ENCODE measurements around the gene S100A6.
A peak's percentile ranks its signal among the peaks of the same experiment; 100 is the strongest.

The S100A6 gene

DNA sequence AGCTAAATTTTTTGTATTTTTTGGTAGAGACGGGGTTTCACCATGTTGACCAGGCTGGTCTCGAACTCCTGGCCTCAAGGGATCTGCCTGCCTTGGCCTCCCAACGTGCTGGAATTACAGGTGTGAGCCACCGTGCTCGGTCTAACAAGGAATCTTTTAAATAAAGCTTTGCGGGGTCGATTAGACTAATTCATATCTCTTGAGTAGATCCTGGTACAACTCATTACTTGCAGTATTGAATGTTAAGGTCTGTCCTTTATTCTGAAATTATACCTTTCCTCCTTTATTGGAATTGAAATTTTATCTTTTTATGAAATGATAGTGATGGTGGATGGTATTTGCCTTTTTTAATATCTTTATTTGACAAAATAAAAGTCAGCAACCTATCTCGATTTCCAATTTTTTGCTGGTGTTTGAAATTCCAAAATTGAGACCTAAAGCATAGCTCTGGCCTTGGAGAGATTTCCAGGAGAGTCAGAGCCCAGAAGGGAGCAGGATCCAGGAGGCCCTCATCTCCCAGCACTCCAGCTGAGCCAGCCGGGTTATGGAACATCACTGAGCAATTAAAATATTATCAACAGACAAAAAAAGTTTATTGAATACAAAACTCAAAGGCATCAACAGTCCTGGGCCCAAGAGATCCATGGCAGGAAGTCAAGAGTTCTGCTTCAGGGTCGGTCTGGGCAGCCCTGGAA, 25.1 kb upstream of the S100A6 start:
- Histone ChIP-seq H3K36me3 (ENCODE audit: control insufficient read depth, insufficient read depth, low read length) (no peaks in the 10 kb centered on the region), H3K4me3 (ENCODE audit: low read length) (no peak overlapping the region), H3K9ac (ENCODE audit: low read length) (no peak overlapping the region), H3K27me3 (ENCODE audit: control insufficient read depth, insufficient read depth, low read length) (no peaks in the 10 kb centered on the region), H3K27ac (ENCODE audit: low read depth, low read length) (no peak overlapping the region), H3K4me1 (ENCODE audit: control insufficient read depth, insufficient read depth, low read length) (peaks cover 7% of the 10 kb centered on the region)

DNA sequence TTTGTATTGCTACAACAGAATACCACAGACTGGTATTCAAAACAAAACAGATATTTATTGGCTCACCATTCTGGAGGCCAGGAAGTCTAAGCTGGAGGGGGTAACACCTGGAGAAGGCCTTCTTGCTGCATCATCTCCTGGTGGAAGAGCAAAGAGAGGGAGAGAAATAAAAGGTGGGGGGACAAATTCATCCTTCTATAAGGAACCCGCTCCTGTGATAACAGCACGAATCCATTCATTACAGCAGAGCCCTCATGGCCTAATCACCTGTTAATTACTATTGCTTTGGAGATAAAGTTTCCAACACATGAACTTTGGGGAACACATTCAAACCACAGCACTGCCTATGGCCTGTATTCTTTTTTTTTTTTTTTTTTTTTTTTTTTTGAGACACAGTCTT, 24.4 kb upstream of the S100A6 start:
- Histone ChIP-seq H3K27me3 (ENCODE audit: control insufficient read depth, insufficient read depth, low read length) (no peaks in the 10 kb centered on the region), H3K4me1 (ENCODE audit: control insufficient read depth, insufficient read depth, low read length) (peaks cover under 1% of the 10 kb centered on the region), H3K27ac (ENCODE audit: low read depth, low read length) (no peak overlapping the region), H3K36me3 (ENCODE audit: control insufficient read depth, insufficient read depth, low read length) (no peaks in the 10 kb centered on the region), H3K4me3 (ENCODE audit: low read length) (no peak overlapping the region), H3K9ac (ENCODE audit: low read length) (no peak overlapping the region)

DNA sequence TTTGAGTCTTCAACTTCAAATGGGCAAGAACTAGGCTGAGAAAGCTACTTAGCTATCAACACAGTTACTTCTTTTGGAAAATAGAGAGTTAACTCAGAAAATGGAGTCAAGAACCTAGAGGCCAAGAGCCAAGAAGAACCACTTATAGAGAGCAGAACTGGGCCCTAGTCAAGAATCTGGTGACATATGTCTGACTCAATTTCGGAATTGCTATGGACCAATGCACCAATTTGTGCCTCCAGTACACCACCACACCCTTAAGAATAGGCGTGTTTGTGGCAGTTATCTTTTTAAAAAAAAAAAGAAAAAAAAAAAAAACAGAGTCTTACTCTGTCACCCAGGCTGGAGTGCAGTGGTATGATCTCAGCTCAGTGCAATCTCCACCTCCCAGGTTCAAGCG, 22.1 kb upstream of the S100A6 start:
- Histone ChIP-seq H3K4me1 (ENCODE audit: control insufficient read depth, insufficient read depth, low read length) (peaks cover 3% of the 10 kb centered on the region), H3K4me3 (ENCODE audit: low read length) (no peak overlapping the region), H3K36me3 (ENCODE audit: control insufficient read depth, insufficient read depth, low read length) (no peaks in the 10 kb centered on the region), H3K9ac (ENCODE audit: low read length) (no peak overlapping the region), H3K27ac (ENCODE audit: low read depth, low read length) (no peak overlapping the region), H3K27me3 (ENCODE audit: control insufficient read depth, insufficient read depth, low read length) (no peaks in the 10 kb centered on the region)

DNA sequence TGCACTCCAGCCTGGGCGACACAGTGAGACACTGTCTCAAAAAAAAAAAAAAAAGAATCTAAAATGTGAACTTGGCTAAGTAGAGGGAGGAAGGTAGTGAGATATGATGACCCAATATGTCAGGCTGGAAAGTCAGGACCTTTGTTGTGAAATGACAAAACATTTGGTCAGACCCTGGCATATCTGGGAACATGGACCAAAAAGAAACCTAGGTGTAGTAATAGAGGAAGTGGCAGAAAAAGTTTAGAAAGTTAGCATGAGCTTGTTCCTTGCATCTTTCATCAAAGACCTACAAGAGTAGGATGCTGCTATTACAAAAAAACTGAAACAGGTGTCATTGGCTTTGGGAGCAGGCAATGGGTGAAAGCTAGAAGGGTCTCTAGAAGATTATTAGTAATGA, 20.6 kb upstream of the S100A6 start:
- Histone ChIP-seq H3K4me3 (ENCODE audit: low read length) (no peak overlapping the region), H3K27me3 (ENCODE audit: control insufficient read depth, insufficient read depth, low read length) (no peaks in the 10 kb centered on the region), H3K36me3 (ENCODE audit: control insufficient read depth, insufficient read depth, low read length) (no peaks in the 10 kb centered on the region), H3K27ac (ENCODE audit: low read depth, low read length) (no peak overlapping the region), H3K4me1 (ENCODE audit: control insufficient read depth, insufficient read depth, low read length) (peaks cover 3% of the 10 kb centered on the region), H3K9ac (ENCODE audit: low read length) (no peak overlapping the region)

DNA sequence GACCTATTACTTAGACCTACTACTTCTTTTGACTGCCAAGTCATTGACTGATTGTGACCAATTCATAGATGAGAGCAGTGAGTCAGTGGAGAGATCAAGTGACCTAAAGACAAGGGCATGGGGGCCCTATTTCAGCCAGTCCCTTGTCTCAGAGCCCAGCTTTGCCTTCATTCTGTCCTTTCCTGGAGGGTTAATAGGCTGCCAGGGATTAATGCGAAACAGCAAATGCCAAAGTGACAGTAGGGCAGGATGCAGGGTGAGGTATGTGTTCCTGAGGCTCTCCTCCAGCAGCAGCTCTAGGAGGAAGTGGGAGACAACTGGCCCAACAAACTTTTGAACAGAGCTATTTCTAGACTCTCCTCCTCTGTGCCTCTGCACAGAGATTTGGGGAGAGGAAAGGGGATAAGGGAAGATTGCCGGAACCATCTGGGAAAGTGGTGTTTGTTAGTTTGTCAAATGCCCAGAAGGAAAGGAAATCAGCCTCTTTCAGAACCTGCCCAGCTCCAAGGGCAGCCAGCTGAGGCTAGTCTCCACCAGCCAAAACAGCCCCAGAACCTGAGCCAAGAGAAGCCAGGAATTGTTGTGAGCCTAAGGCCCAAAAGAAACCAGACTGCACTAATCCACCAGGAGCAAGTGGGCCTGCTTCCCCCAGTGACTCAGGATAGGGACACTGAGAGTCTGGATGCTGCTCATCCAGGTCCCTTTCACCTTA, 18.2 kb upstream of the S100A6 start:
- H3K27me3 ChIP-seq (ENCODE audit: control insufficient read depth, insufficient read depth, low read length) = no peaks in the 10 kb centered on the region
- peaks cover 9% of the 10 kb centered on the region for H3K4me1 ChIP-seq (ENCODE audit: control insufficient read depth, insufficient read depth, low read length)
- H3K9ac ChIP-seq (ENCODE audit: low read length) = no peak overlapping the region
- H3K4me3 ChIP-seq (ENCODE audit: low read length) = no peak overlapping the region
- peak overlapping the region; percentile 1 for H3K27ac ChIP-seq (ENCODE audit: low read depth, low read length)
- H3K36me3 ChIP-seq (ENCODE audit: control insufficient read depth, insufficient read depth, low read length) = no peaks in the 10 kb centered on the region

DNA sequence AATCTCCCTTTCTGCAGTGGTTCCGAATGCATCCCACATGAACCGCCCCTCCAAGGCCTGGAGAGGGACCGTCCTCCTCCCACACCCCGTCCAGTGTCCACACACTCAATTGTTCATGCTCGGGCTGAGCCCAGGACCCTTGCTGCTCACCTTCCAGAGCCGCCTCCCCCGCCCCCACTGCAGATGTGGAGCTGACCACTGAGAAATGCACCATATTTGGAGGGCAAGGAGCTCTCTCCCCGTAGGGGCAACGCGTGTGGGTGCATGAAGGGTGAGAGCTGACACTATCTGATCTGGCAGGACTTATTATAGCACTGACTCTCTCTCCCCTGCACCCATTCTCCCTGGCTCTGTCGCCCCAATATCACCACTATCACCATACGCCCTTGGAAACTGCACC, 17.3 kb upstream of the S100A6 start:
- no peak overlapping the region for H3K27ac ChIP-seq (ENCODE audit: low read depth, low read length)
- no peaks in the 10 kb centered on the region for H3K36me3 ChIP-seq (ENCODE audit: control insufficient read depth, insufficient read depth, low read length)
- no peak overlapping the region for H3K4me3 ChIP-seq (ENCODE audit: low read length)
- no peaks in the 10 kb centered on the region for H3K27me3 ChIP-seq (ENCODE audit: control insufficient read depth, insufficient read depth, low read length)
- H3K9ac ChIP-seq (ENCODE audit: low read length) = no peak overlapping the region
- H3K4me1 ChIP-seq (ENCODE audit: control insufficient read depth, insufficient read depth, low read length) = peaks cover 18% of the 10 kb centered on the region

DNA sequence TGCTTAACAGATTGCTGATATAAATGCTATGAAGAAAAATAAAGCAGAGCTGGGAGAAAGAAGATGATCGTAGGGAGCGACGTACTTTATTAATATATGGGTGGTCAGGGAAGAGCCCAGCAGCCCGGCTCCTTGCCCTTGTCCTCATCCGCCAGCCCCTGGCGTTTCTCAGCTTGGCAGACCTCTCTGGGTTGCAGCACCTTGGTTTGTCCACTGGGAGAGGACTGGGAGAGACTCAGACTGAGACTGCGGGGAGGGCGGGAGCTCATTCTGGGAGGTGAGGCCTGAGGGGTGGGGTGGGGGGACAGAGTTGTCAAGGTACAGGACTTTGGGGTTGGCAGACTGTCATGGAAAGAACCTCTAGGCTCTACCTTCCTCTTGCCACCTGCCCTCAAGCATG, 16.5 kb upstream of the S100A6 start:
- no peaks in the 10 kb centered on the region for H3K36me3 ChIP-seq (ENCODE audit: control insufficient read depth, insufficient read depth, low read length)
- H3K27me3 ChIP-seq (ENCODE audit: control insufficient read depth, insufficient read depth, low read length) = no peaks in the 10 kb centered on the region
- peaks cover 21% of the 10 kb centered on the region for H3K4me1 ChIP-seq (ENCODE audit: control insufficient read depth, insufficient read depth, low read length)
- H3K9ac ChIP-seq (ENCODE audit: low read length) = no peak overlapping the region
- no peak overlapping the region for H3K27ac ChIP-seq (ENCODE audit: low read depth, low read length)
- no peak overlapping the region for H3K4me3 ChIP-seq (ENCODE audit: low read length)

DNA sequence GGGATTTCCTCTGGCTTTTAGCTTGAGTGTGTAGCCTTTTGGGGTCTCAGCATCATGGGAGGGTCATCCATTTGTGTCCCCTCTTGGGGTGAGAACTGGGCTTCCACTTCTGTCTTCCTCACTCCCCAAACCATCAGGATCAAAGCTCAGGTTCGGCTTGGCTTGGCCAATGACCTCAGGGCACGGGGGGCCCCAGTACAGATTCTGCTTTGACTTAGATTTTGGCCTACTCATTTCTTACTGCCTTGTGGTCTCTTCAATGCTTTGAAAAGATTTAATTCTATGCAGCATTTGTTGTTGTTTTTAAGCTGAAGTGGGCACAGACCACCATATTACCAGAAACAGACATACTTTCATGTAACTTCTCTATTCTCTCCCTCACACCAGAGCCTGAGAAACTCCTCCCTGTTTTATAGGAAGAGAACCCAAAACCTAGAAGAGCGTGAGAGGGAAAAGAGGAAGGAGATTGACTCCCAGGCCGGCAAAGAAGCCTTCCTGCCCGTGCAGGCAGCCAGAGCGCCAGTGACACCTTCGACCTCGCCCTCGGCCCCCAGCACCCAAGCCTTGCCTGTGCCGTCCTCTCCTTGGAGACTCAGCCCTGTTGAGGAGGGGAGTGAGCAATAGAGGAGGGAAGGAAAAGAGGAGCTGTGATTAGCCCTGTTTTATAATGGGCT, 15.2 kb upstream of the S100A6 start:
- Histone ChIP-seq H3K4me3 (ENCODE audit: low read length) (no peak overlapping the region), H3K36me3 (ENCODE audit: control insufficient read depth, insufficient read depth, low read length) (no peaks in the 10 kb centered on the region), H3K27ac (ENCODE audit: low read depth, low read length) (no peak overlapping the region), H3K27me3 (ENCODE audit: control insufficient read depth, insufficient read depth, low read length) (no peaks in the 10 kb centered on the region), H3K4me1 (ENCODE audit: control insufficient read depth, insufficient read depth, low read length) (peaks cover 27% of the 10 kb centered on the region), H3K9ac (ENCODE audit: low read length) (no peak overlapping the region)

DNA sequence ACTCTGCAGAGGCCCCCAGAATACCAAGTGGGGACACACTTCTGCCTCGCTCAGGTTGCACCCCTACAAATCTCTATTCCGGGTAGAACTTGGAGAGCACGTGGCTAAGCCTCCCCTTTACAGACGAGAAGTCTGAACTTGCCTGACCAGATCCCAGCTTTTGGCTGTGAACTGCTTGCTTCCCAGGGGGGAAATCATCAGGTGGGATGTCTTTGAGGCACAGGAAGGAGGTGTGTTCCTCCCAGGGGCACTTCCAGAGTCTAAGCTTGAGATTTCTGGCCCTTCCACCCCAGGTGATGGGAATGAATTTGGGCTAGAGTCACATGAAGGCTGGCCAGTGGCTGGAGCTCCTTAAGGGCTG, 14.6 kb upstream of the S100A6 start:
- no peak overlapping the region for H3K9ac ChIP-seq (ENCODE audit: low read length)
- no peak overlapping the region for H3K27ac ChIP-seq (ENCODE audit: low read depth, low read length)
- H3K27me3 ChIP-seq (ENCODE audit: control insufficient read depth, insufficient read depth, low read length) = no peaks in the 10 kb centered on the region
- peaks cover 33% of the 10 kb centered on the region for H3K4me1 ChIP-seq (ENCODE audit: control insufficient read depth, insufficient read depth, low read length)
- H3K36me3 ChIP-seq (ENCODE audit: control insufficient read depth, insufficient read depth, low read length) = no peaks in the 10 kb centered on the region
- no peak overlapping the region for H3K4me3 ChIP-seq (ENCODE audit: low read length)

DNA sequence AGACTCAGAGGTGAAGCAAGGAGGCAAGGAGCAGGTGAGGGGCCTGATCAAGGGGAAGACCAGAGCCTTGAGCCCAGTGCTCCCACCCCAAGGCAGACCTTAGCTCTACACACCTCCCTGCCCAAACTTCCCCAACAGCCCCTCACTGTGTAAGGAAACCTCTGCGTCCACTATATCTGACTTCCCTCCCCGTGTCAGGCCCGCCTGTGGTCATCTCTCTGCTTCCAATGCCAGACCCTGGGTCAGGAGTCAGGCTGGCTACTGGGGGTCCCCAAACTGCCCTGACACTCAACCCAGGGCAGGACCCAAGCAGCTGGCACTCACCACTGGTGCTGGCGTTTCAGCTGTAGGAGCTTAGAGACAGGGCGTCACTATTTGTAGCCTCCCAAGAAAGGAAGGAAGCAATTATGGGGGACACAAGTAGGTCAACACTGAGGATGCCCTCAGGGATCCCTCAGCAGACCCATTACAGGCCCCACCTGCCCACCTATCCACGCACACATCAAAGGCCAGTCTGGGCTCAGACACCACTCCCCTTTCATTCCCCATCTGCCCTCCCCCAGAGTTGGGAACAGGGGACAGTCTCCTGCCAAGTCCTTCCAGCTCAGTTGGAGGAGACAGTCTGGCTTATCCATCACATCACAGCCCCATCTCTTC, 14.1 kb upstream of the S100A6 start:
- Histone ChIP-seq H3K4me1 (ENCODE audit: control insufficient read depth, insufficient read depth, low read length) (peaks cover 35% of the 10 kb centered on the region), H3K36me3 (ENCODE audit: control insufficient read depth, insufficient read depth, low read length) (no peaks in the 10 kb centered on the region), H3K27ac (ENCODE audit: low read depth, low read length) (peak overlapping the region; percentile 58), H3K27me3 (ENCODE audit: control insufficient read depth, insufficient read depth, low read length) (no peaks in the 10 kb centered on the region), H3K9ac (ENCODE audit: low read length) (no peak overlapping the region), H3K4me3 (ENCODE audit: low read length) (no peak overlapping the region)

DNA sequence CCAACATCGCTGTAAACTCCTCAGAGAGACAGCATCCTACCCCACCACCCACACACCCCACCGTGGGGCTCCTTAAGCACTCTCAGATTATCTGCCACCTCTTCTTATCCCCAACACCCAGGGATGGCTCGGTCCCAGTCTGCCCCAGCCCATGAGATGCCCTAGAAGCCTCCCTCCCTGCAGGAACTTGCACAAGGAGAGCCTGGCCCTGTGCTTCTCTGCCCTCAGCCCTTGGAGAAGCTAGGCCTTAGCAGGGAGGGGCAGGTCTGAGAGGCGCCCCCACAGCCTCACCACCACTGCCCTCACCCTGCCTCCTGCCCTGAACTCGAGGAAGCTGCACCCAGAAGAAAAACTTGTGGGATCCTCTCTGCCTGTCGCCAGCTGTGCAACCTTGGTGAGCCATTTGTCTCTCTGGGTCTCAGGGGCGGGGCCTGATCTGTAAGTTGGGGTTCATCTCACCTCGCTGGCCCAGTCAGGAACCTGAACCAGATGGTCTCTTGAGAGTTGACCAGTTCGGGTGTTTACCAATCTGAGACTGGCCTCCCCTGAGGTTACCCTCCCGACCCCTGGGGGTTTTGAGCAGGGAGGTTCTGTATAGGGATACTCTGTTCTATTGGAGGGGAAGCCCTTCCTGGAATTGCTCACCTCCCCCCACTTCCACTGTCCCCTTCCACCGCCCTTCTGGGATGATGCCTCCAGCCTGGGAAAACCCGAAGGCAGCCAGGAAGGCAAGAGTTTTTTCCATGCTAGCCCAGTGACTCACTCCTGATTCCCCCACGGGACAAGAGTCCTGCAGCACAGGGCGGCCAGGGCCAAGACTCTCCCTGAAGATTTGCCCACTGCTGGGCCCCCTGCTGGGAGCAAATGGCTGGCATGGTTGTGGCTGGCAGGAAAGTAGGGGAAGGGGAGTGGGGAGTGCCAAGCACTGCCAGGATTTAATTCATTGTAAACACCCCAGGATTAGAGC, 13.2 kb upstream of the S100A6 start, which contains the start of gene S100A3:
Gene S100A3, minus strand, starts transcription at position 537 of the 967 bp plus-strand sequence. CDS start 773 bp downstream, outside the sequence.
- Histone ChIP-seq H3K36me3 (ENCODE audit: control insufficient read depth, insufficient read depth, low read length) (peaks cover 1% of the 10 kb centered on the region), H3K27me3 (ENCODE audit: control insufficient read depth, insufficient read depth, low read length) (no peaks in the 10 kb centered on the region), H3K27ac (ENCODE audit: low read depth, low read length) (peak within 1 kb of the TSS; percentile 58), H3K9ac (ENCODE audit: low read length) (no peak within 1 kb of the TSS), H3K4me3 (ENCODE audit: low read length) (peak within 1 kb of the TSS; percentile 12), H3K4me1 (ENCODE audit: control insufficient read depth, insufficient read depth, low read length) (peaks cover 43% of the 10 kb centered on the region)
